HepG2 (cell line): ENCODE data around the gene TMBIM6. TPM values are rescaled to one million over a fixed set of nuclear protein-coding genes. Genes with fewer than 3 reads are reported as not detected.

Experiments
- ATAC-seq: fragments of 200-7000 bp; cut with Tn5 transposase; 3 replicates; pipeline ENCODE4 v1.9.1; 2020; ENCODE audit warnings: mild to moderate bottlenecking, moderate library complexity
- BruUV-seq: library from RNA; stranded (reverse); fragments of 400-500 nt; replicated peaks from 2 replicates; lab custom pipeline; 2021; lab: Mats Ljungman, UMichigan
- CTCF ChIA-PET: fragments of 300-600 bp; formaldehyde crosslinking; extraction: SDS; loops from one replicate; lab custom pipeline; 2021; ENCODE audit warnings: low total read pairs, inconsistent platforms, low intra/inter-chr PET ratio; lab: Yijun Ruan, JAX
- POLR2A ChIA-PET: fragments of 350-600 bp; sonication (Branson Sonifier 250); formaldehyde crosslinking; loops from one replicate; lab custom pipeline; 2020; ENCODE audit warnings: antibody characterized with exemption, inconsistent platforms; lab: Yijun Ruan, JAX
- DNase-seq: peaks from one replicate; pipeline ENCODE4 v3.0.0-alpha.2; 2015; ENCODE audit warnings: low spot score
- FAIRE-seq: peaks from 3 replicates; lab custom pipeline; 2011; peaks lifted over from hg19 to GRCh38; lab: Jason Lieb, UNC
- H2AFZ ChIP-seq: one replicate; pipeline ENCODE4 v1.6.1; 2011; ENCODE audit warnings: low read length, inconsistent platforms
- H3K27ac ChIP-seq: fragments of 300-600 bp; 3 replicates; pipeline ENCODE4 v1.8.0; 2011; ENCODE audit warnings: mixed run types, mild to moderate bottlenecking, mixed read lengths, low read length, inconsistent platforms; ENCODE audit not compliant: insufficient read depth; ENCODE audit errors: extremely low read length
- H3K27me3 ChIP-seq, 2 experiments: fragments of 200-600 bp in 1 of 2; 2 replicates in 1 of 2; 3 replicates in 1 of 2; pipeline versions ENCODE4 v1.6.0 to v1.8.0; 2011; ENCODE audit warnings: low read length in 2 of 2, mild to moderate bottlenecking in 2 of 2, moderate library complexity in 2 of 2, inconsistent platforms in 1 of 2; ENCODE audit not compliant: insufficient read depth in 2 of 2, control insufficient read depth in 1 of 2
- H3K36me3 ChIP-seq, 2 experiments: fragments of 200-600 bp in 1 of 2; replicated peaks in 1 of 2; 2 replicates in 1 of 2; 3 replicates in 1 of 2; pipeline versions ENCODE4 v1.5.1 to v1.8.0; 2011; ENCODE audit warnings: low read length in 2 of 2, inconsistent platforms in 1 of 2; ENCODE audit not compliant: insufficient read depth in 2 of 2, control insufficient read depth in 1 of 2
- H3K4me1 ChIP-seq: 2 replicates; pipeline ENCODE4 v1.5.1; 2012; ENCODE audit warnings: low read length, inconsistent platforms; ENCODE audit not compliant: insufficient read depth
- H3K4me2 ChIP-seq: 2 replicates; pipeline ENCODE4 v1.6.0; 2011; ENCODE audit warnings: low read depth, low read length, inconsistent platforms
- H3K4me3 ChIP-seq, 3 experiments: fragments of 200-600 bp in 1 of 3; sonication (generic), shearing (Covaris generic) in 1 of 3; replicated peaks in 1 of 3; 2 replicates each; pipeline ENCODE4 v1.5.1; 2011 to 2016; ENCODE audit warnings: low read length in 3 of 3, inconsistent platforms in 2 of 3, low read depth in 2 of 3, mild to moderate bottlenecking in 2 of 3, control low read depth in 1 of 3, mixed read lengths in 1 of 3; ENCODE audit not compliant: insufficient read depth in 1 of 3
- H3K79me2 ChIP-seq: one replicate; pipeline ENCODE4 v1.6.1; 2011; ENCODE audit warnings: low read length, inconsistent platforms; ENCODE audit not compliant: insufficient read depth
- H3K9ac ChIP-seq: 2 replicates; pipeline ENCODE4 v1.6.0; 2011; ENCODE audit warnings: mild to moderate bottlenecking, low read depth, low read length, inconsistent platforms; ENCODE audit not compliant: insufficient read depth
- H3K9me3 ChIP-seq: 2 replicates; pipeline ENCODE4 v1.5.1; 2012; ENCODE audit warnings: mild to moderate bottlenecking, low read length
- H4K20me1 ChIP-seq: 2 replicates; pipeline ENCODE4 v1.6.0; 2011; ENCODE audit warnings: inconsistent platforms, mild to moderate bottlenecking, low read length, moderate library complexity; ENCODE audit not compliant: insufficient read depth
- CENPT ChIP-seq: sonication (generic); formaldehyde crosslinking; IDR thresholded peaks from 2 replicates; pipeline ENCODE4 v1.8.0; 2022; ENCODE audit warnings: low read depth, mild to moderate bottlenecking, moderate library complexity, missing genetic modification reagents
- CERS6 ChIP-seq: sonication (generic); formaldehyde crosslinking; IDR thresholded peaks from 2 replicates; pipeline ENCODE4 v1.5.0; 2020; ENCODE audit warnings: missing genetic modification reagents
- DZIP1 ChIP-seq: sonication (generic); formaldehyde crosslinking; IDR thresholded peaks from 2 replicates; pipeline ENCODE4 v1.5.0; 2020; ENCODE audit warnings: mild to moderate bottlenecking, missing genetic modification reagents
- E2F1 ChIP-seq: sonication (generic); formaldehyde crosslinking; IDR thresholded peaks from 2 replicates; pipeline ENCODE4 v1.5.0; 2020; ENCODE audit warnings: missing genetic modification reagents
- SCMH1 ChIP-seq: sonication (generic); formaldehyde crosslinking; IDR thresholded peaks from 2 replicates; pipeline ENCODE4 v1.9.0; 2021; ENCODE audit warnings: missing genetic modification reagents, mild to moderate bottlenecking, borderline replicate concordance
- SUZ12 ChIP-seq: fragments of 150-350 bp; IDR thresholded peaks from 2 replicates; pipeline ENCODE4 v1.6.1; 2014; ENCODE audit warnings: low read depth, low read length
- TMF1 ChIP-seq: sonication (generic); formaldehyde crosslinking; IDR thresholded peaks from 2 replicates; pipeline ENCODE4 v1.8.1; 2022; ENCODE audit warnings: low read depth, missing genetic modification reagents
- ZMAT3 ChIP-seq: sonication (generic); formaldehyde crosslinking; conservative IDR thresholded peaks from 2 replicates; pipeline ENCODE4 v1.7.0; 2021; ENCODE audit warnings: missing genetic modification reagents
- WGBS: methylation state at CpG from one replicate; pipeline ENCODE4 v1.1.6; 2017; ENCODE audit warnings: low lambda C conversion rate; 5-methylcytosine and 5-hydroxymethylcytosine counted together
- in situ Hi-C: cut with HindIII; loops from 2 replicates; pipeline ENCODE4 v1.10.0; 2017; ENCODE audit warnings: low pct_unique_long_range_greater_than_20kb; ENCODE audit not compliant: extremely low pct_ligation_motif_present
- intact Hi-C: fragments of 100-400 bp; cut with micrococcal nuclease; formaldehyde crosslinking; loops from one replicate; pipeline ENCODE4 v1.10.0; 2022; ENCODE audit not compliant: unreplicated experiment
- polyA plus RNA-seq, 8 experiments: library from polyadenylated mRNA; depleted of rRNA in 3 of 8; stranded (reverse) in 7 of 8; unstranded in 1 of 8; fragments of >200 nt; fragmentation: Illumina TruSeq in 4 of 8; extraction: Trizol in 4 of 8; gene quantifications; 2 replicates each; pipeline versions ENCODE4 v1.2.1 to v1.2.3, GENCODE V29; 2011 to 2016; ENCODE audit warnings: low read depth in 4 of 8, missing spikeins in 1 of 8, mixed read lengths in 1 of 8; ENCODE audit not compliant: insufficient read depth in 1 of 8
- total RNA-seq, 5 experiments: library from RNA; depleted of rRNA; stranded (reverse); fragments of >200 nt; fragmentation: Illumina TruSeq; extraction: Trizol; gene quantifications; 2 replicates each; pipeline ENCODE4 v1.2.3, GENCODE V29; 2016; ENCODE audit warnings: low read depth in 1 of 5
- TF ChIP-seq, protein P1 (sequence below): sonication (generic); formaldehyde crosslinking; IDR thresholded peaks from 2 replicates; pipeline ENCODE4 v1.8.1; 2023; ENCODE audit warnings: mild to moderate bottlenecking, missing genetic modification reagents

The TMBIM6 gene
- total and polyA plus RNA-seq, 2 of the 13 experiments (the other 11 are each of a cell fraction or from before 2014, with no cell fraction given), result 412 to 468 TPM

- TF ChIP-seq E2F1, result no peak
These were observed 64.1 kb downstream of the TMBIM6 start (continued) for GRCh38 chr12:49805409-49805808.

DNA sequence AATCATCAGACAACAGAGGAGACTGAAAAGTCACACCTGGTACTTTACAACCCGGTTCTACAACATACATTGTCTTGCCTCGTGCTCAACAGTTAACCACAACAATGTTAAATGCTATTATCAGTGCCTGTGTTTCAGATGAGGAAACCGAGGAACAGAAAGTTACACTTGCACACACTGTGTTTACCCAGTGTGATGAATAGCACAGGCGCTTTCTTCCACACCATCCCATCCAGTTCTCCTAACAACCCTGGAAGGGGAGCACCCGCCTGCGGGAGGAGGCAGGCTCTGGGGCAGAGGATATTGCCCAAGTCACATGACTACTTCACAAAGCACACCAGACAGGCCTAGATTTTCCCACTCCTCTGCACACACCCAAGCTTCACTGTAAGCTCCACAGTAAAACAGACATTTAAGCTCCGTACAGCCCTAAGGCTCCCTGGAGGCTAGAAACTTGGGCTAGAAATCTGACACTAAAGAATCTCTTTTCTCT is 65.0 kb downstream of the TMBIM6 start:
- Histone ChIP-seq H3K4me2 (no peak overlapping the region), H3K36me3 (peaks cover 12 to 43% of the 10 kb centered on the region in 2 experiments; a peak in 4 of 5 replicates), H3K79me2 (no peaks in the 10 kb centered on the region), H3K4me1 (peaks cover 3% of the 10 kb centered on the region), H4K20me1 (no peaks in the 10 kb centered on the region), H3K27me3 (no peaks in the 10 kb centered on the region), H3K9ac (no peak overlapping the region), H2AFZ (no peak overlapping the region), H3K27ac (no peak overlapping the region), H3K9me3 (no peaks in the 10 kb centered on the region), H3K4me3 (no peak overlapping the region)
- POLR2A ChIA-PET, result no interaction called here
- no peak for FAIRE-seq
- in situ Hi-C loops, result no loop called here
- no peak for DNase-seq
- CTCF ChIA-PET, result no interaction called here
- TF ChIP-seq, protein P1, sequence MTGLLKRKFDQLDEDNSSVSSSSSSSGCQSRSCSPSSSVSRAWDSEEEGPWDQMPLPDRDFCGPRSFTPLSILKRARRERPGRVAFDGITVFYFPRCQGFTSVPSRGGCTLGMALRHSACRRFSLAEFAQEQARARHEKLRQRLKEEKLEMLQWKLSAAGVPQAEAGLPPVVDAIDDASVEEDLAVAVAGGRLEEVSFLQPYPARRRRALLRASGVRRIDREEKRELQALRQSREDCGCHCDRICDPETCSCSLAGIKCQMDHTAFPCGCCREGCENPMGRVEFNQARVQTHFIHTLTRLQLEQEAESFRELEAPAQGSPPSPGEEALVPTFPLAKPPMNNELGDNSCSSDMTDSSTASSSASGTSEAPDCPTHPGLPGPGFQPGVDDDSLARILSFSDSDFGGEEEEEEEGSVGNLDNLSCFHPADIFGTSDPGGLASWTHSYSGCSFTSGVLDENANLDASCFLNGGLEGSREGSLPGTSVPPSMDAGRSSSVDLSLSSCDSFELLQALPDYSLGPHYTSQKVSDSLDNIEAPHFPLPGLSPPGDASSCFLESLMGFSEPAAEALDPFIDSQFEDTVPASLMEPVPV (CRISPR knock-in tag), result no peak
- TF ChIP-seq CENPT (CRISPR knock-in tag) (no peak), ZMAT3 (no peak), CERS6 (CRISPR knock-in tag) (no peak), TMF1 (CRISPR knock-in tag) (no peak), SUZ12 (no peak), SCMH1 (no peak), DZIP1 (CRISPR knock-in tag) (no peak)
- no peak for ATAC-seq
- no TSS peak for BruUV-seq
- 93% methylated on average over 7 of the region's 7 CpGs for WGBS
- intact Hi-C loops, result no loop called here
